HL-60 (cell line): Measurements from ENCODE around the gene MAP4K4.

Experiments
- CTCF ChIP-seq: IDR thresholded peaks from one replicate; pipeline ENCODE4 v1.5.1; 2011; ENCODE audit warnings: low read length, control low read depth, inconsistent platforms; ENCODE audit not compliant: insufficient read depth
- GABPA ChIP-seq: IDR thresholded peaks from 2 replicates; pipeline ENCODE4 v1.6.1; 2012; ENCODE audit warnings: low read depth
- POLR2AphosphoS5 ChIP-seq: IDR thresholded peaks from 2 replicates; pipeline ENCODE4 v1.6.1; 2012; ENCODE audit warnings: low read depth
- TF ChIP-seq, protein P1 (sequence below): IDR thresholded peaks from 2 replicates; pipeline ENCODE4 v1.6.1; 2012; ENCODE audit warnings: low read depth; ENCODE audit not compliant: insufficient replicate concordance

DNA sequence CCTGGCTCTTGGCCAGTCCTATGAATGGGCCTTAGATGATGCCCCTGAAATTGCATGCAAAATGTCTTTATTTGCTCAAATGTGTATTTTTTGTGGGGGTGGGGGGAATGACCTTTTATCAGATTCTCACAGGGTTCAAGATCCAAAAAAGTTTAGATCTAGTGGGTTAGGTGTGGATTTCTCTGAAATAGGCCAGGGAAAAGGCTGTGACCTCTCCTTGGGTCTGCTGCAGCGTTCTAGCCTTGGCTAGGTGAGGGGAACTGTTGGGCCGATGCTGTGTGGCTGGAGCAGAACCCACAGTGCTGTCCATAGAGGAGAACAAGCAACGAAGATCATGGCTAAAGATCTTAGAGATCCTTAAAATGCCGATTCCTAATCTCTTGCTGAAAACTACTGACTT is 163.9 kb downstream of the MAP4K4 start:
- TF ChIP-seq CTCF, result no peak
- TF ChIP-seq POLR2AphosphoS5, result no peak
- TF ChIP-seq, protein P1, sequence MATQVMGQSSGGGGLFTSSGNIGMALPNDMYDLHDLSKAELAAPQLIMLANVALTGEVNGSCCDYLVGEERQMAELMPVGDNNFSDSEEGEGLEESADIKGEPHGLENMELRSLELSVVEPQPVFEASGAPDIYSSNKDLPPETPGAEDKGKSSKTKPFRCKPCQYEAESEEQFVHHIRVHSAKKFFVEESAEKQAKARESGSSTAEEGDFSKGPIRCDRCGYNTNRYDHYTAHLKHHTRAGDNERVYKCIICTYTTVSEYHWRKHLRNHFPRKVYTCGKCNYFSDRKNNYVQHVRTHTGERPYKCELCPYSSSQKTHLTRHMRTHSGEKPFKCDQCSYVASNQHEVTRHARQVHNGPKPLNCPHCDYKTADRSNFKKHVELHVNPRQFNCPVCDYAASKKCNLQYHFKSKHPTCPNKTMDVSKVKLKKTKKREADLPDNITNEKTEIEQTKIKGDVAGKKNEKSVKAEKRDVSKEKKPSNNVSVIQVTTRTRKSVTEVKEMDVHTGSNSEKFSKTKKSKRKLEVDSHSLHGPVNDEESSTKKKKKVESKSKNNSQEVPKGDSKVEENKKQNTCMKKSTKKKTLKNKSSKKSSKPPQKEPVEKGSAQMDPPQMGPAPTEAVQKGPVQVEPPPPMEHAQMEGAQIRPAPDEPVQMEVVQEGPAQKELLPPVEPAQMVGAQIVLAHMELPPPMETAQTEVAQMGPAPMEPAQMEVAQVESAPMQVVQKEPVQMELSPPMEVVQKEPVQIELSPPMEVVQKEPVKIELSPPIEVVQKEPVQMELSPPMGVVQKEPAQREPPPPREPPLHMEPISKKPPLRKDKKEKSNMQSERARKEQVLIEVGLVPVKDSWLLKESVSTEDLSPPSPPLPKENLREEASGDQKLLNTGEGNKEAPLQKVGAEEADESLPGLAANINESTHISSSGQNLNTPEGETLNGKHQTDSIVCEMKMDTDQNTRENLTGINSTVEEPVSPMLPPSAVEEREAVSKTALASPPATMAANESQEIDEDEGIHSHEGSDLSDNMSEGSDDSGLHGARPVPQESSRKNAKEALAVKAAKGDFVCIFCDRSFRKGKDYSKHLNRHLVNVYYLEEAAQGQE, result no peak
- no peak for TF ChIP-seq GABPA
